Stimulated activated CD8-positive, alpha-beta memory T cell treated with anti-CD3 and anti-CD28 coated beads, Interleukin-15, amount 100 ng/mL, for 48 hours (primary cell): ENCODE data around the gene ITPR2.
"Not testable (repeated sequence)": the region's sequence is repeated elsewhere in the genome, so short reads cannot be mapped to it uniquely, and the experiment has no call there.

ENCODE experiments used
- DNase-seq, 2 donors: peaks; one replicate each; pipeline ENCODE4 v3.0.0-alpha.2; 2020; ENCODE audit warnings: low read depth in 2 of 2

Gene ITPR2

GRCh38 chr12:26453246-26453645 lies 379.7 kb downstream of the ITPR2 start:
- no peak for DNase-seq

- DNase-seq, result no peak
Measured at GRCh38 chr12:26452511-26452910, 380.5 kb downstream of the ITPR2 start.

- no peak for DNase-seq
Measured at GRCh38 chr12:26451763-26452162, 381.2 kb downstream of the ITPR2 start.

GRCh38 chr12:26445909-26446308 lies 387.1 kb downstream of the ITPR2 start:
- DNase-seq, result no peak

- no peak for DNase-seq
Measured at GRCh38 chr12:26443309-26443708, 389.7 kb downstream of the ITPR2 start.

GRCh38 chr12:26441434-26441833 lies 391.6 kb downstream of the ITPR2 start:
- DNase-seq, result no peak

- no peak for DNase-seq
Measured at GRCh38 chr12:26435069-26435404, 398.0 kb downstream of the ITPR2 start.

GRCh38 chr12:26434299-26435068 lies 398.5 kb downstream of the ITPR2 start:
- DNase-seq, result no peak

- not testable (repeated sequence) for DNase-seq
Measured at GRCh38 chr12:26433701-26434100, 399.3 kb downstream of the ITPR2 start.

- no peak for DNase-seq
Measured at GRCh38 chr12:26431211-26431610, 401.8 kb downstream of the ITPR2 start.

GRCh38 chr12:26430596-26430995 lies 402.4 kb downstream of the ITPR2 start:
- DNase-seq, result not testable (repeated sequence)

- no peak for DNase-seq
Measured at GRCh38 chr12:26429070-26429691, 403.8 kb downstream of the ITPR2 start.

GRCh38 chr12:26428420-26428819 lies 404.6 kb downstream of the ITPR2 start:
- no peak for DNase-seq

GRCh38 chr12:26426652-26427051 lies 406.3 kb downstream of the ITPR2 start:
- DNase-seq, result no peak

- no peak for DNase-seq
Measured at GRCh38 chr12:26425587-26426260, 407.3 kb downstream of the ITPR2 start.

GRCh38 chr12:26422839-26423398 lies 410.1 kb downstream of the ITPR2 start:
- no peak for DNase-seq

GRCh38 chr12:26416550-26416949 lies 416.4 kb downstream of the ITPR2 start:
- DNase-seq, result no peak

- no peak for DNase-seq
Measured at GRCh38 chr12:26410689-26411088, 422.3 kb downstream of the ITPR2 start.

- DNase-seq, result no peak
Measured at GRCh38 chr12:26406813-26407212, 426.2 kb downstream of the ITPR2 start.

- DNase-seq, result no peak
Measured at GRCh38 chr12:26406391-26406790, 426.6 kb downstream of the ITPR2 start.

GRCh38 chr12:26403601-26404000 lies 429.4 kb downstream of the ITPR2 start:
- no peak for DNase-seq

GRCh38 chr12:26402648-26403047 lies 430.3 kb downstream of the ITPR2 start:
- no peak for DNase-seq

- DNase-seq, result no peak
Measured at GRCh38 chr12:26401874-26402273, 431.1 kb downstream of the ITPR2 start.
